GM13977 (cell line): ENCODE results near the gene BID.

Source experiments
- DNase-seq: peaks from one replicate; pipeline ENCODE4 v3.0.0; 2012; ENCODE audit warnings: low spot score
- in situ Hi-C: fragments of 300-500 bp; cut with MboI; formaldehyde crosslinking; loops from one replicate; pipeline ENCODE4 v1.12.0; 2022; ENCODE audit warnings: low sequenced_read_pairs, low pct_unique_long_range_greater_than_20kb, mixed read lengths, inconsistent platforms; ENCODE audit not compliant: unreplicated experiment
- TF ChIP-seq, protein P1 (sequence below): IDR thresholded peaks from 2 replicates; pipeline ENCODE4 v1.5.1; 2012; ENCODE audit warnings: mild to moderate bottlenecking, control low read depth; ENCODE audit not compliant: insufficient read depth; ENCODE audit errors: extremely low read depth, missing control alignments

The BID gene

DNA sequence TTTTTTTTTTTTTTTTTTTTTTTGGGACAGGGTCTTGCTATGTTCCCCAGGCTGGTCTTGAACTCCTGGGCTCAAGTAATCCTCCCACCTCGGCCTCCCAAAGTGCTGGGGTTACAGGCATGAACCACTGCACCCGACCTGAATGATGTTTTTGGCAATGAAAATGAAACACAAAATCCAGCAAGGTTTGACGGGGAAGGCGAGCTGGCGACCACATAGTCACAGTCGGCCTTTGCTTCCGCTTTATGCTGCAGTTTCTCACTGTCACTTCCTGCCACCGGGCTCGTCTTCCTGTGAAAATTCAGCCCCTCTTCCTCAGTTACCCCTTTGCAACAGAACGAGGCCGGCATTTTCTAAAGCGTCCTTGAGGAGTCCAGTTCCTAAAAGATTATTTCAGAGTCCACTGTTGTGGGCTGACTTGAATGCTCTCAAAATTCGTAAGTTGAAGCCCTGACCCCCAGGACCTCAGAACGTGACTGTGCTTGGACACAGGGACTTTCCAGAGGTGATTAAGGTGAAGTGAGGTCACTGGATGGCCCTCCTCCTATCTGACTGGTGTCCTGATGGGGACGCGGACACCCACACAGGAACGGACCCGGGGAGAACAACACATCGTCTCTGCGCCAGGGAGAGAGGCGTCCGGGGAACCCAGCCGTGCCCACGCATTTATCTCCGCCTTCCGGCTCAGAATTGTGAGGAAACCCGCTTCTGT is 2.9 kb upstream of the BID start:
- peak; percentile 87 for DNase-seq
- TF ChIP-seq, protein P1, sequence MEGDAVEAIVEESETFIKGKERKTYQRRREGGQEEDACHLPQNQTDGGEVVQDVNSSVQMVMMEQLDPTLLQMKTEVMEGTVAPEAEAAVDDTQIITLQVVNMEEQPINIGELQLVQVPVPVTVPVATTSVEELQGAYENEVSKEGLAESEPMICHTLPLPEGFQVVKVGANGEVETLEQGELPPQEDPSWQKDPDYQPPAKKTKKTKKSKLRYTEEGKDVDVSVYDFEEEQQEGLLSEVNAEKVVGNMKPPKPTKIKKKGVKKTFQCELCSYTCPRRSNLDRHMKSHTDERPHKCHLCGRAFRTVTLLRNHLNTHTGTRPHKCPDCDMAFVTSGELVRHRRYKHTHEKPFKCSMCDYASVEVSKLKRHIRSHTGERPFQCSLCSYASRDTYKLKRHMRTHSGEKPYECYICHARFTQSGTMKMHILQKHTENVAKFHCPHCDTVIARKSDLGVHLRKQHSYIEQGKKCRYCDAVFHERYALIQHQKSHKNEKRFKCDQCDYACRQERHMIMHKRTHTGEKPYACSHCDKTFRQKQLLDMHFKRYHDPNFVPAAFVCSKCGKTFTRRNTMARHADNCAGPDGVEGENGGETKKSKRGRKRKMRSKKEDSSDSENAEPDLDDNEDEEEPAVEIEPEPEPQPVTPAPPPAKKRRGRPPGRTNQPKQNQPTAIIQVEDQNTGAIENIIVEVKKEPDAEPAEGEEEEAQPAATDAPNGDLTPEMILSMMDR, result no peak
- in situ Hi-C loops, result no loop called here

DNA sequence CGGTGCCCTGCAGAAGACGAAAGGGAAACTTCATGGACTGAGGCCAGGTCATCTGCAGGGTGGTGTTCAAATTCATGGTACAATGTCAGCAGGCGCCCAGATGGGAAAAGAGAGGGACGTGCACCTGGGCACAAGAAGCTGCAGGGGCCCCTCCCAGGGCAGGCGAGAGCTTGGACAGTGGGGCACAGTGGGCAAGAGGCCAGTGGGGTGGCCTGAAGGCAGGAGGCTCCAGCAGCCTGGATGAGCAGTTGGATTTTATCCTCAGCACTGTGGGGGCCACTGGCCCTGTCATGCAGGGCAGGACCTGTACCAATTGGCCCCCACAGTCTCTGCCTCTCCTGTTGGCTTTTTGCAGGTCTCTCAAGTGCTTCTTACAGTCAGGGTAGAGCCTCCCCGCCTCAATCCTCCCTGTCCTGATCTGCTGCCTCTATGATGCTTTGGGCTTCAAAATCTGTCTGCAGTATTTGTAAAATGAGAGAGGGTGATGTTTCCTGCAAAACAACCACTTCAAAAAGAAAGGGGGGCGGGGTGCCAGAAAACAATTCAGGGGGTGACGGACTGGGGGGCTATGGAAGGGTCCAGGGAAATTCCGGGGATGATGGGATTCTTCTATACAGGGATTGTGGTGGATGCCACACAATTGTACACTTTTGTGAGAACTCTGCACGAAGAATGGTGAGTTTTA is 1.7 kb upstream of the BID start:
- no peak for DNase-seq
- TF ChIP-seq, protein P1, result no peak
- in situ Hi-C loops, result no loop called here

DNA sequence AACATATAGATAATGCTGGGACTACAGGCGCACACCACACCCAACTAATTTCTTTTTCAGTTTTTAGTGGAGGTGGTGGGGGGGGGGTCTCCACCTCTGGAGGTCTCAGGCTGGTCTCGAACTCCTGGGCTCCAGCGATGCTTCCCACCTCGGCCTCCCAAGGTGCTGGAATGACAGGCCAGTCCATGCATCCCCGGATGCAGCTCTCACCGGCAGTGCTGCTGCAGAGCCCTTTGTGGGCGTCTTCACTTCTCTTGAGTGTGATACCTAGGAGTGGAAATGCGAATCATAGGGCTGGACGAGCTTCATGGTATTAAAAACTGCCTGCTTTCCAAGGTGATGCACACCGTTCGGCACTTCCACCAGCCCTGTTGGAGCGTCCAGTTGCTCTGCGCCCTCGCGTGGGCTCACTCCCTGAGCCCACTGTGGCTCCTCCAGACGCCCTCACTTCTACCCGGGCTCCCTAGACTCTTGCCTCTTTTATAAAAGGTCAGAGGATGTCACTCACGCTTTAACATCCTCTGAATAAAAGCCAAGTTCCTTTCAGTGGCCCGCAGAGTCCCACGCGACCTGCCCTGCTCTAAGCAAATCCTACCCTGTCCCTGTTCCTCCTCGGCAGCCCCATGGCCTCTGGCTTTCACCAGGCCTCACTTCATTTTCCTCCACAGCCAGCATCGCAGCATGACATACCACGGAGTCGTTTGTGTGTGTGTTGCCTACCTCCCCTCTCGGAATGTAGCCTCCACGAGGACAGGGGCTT is 837 bp upstream of the BID start:
- no peak for DNase-seq
- TF ChIP-seq, protein P1, result no peak
- in situ Hi-C loops, result no loop called here

DNA sequence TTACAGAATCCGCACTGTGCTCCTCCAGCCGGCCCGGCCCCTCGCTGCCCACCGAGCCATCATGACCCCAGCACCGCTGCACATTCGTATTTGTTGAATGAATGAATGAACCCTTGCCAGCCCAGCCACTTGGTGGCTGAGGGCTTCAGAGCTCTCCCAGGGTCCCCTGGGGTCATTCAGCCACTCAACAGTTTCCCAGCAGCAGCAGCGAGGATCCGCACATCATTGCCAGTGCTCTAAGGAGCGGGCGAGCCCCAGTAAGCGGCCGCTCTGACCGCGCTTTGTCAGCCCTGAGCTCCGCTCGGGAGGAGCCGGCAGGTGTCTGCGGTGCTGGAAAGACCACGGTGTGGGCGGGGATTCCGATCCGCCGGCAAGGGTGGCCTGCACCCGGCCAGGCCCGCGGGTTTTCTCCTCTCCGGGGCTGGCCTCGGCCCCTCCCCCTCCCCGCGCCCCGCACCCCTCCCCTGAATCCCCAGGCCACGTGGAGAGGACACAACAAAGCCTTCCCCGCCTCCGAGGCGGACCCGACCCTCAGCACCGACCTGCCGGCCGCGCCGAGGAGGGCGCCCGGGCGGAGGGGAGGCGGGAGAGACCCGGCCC is 563 bp downstream of the BID start:
- peak; percentile 79 for DNase-seq

DNA sequence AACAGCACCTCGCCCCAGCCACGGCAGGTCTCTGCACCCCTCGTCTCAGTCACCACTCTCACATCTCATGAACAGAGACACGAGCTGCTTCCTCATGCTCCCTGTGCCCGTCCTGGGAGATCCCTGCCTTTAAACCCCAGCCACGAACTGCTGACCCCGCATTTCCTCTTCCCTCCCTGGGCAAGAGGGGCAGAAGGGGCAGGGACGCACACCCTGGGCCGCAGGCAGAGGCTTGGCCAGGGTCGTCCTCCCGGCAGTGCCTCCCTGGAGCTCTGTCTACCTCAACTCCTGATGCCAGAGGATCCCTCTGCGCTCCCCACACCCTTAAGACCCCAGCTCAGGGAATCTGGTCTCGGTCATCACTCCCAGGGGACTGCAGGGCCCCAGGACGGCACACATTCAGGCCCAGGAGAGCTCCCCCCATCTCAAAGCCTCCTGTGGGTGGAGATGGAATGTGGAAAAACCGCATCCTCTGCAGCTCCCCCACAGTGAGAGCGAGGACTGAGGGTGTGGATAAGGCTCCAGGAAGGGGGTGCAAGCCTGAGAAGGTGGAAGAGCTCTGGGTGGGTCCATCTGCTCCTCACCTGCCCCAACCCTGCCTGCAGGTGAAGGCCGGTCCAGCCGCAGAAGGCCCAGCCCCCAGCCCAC is 1.2 kb downstream of the BID start:
- in situ Hi-C loops, result no loop called here
- no peak for DNase-seq
- TF ChIP-seq, protein P1, result no peak

More for the DNA sequence above, 563 bp downstream of the BID start:
- in situ Hi-C loops, result no loop called here
- TF ChIP-seq, protein P1, result no peak
